KMS-11 (cell line): ENCODE results near the gene CCT8.

Source experiments
- H2AFZ ChIP-seq: fragments of 200-600 bp; sonication (generic); 2 replicates; pipeline ENCODE4 v1.6.1; 2016; ENCODE audit warnings: antibody characterized with exemption, mixed run types, low read depth
- H3K27ac ChIP-seq: fragments of 200-600 bp; sonication (generic); 2 replicates; pipeline ENCODE4 v1.6.1; 2016; ENCODE audit warnings: mild to moderate bottlenecking, mixed run types
- H3K27me3 ChIP-seq: fragments of 200-600 bp; sonication (generic); 2 replicates; pipeline ENCODE4 v1.6.1; 2017; ENCODE audit warnings: mild to moderate bottlenecking, low read depth, mixed run types, moderate library complexity; ENCODE audit not compliant: insufficient read depth
- H3K36me3 ChIP-seq: fragments of 200-600 bp; sonication (generic); 2 replicates; pipeline ENCODE4 v1.6.1; 2017; ENCODE audit warnings: mild to moderate bottlenecking, mixed run types; ENCODE audit not compliant: insufficient read depth
- H3K4me1 ChIP-seq: fragments of 200-600 bp; sonication (generic); 2 replicates; pipeline ENCODE4 v1.6.1; 2016; ENCODE audit warnings: mild to moderate bottlenecking, low read depth, mixed run types; ENCODE audit not compliant: poor library complexity, severe bottlenecking
- H3K4me2 ChIP-seq: fragments of 200-600 bp; sonication (generic); 2 replicates; pipeline ENCODE4 v1.7.0; 2016; ENCODE audit warnings: mild to moderate bottlenecking, mixed run types
- H3K4me3 ChIP-seq: fragments of 200-600 bp; sonication (generic); IDR thresholded peaks from 2 replicates; pipeline ENCODE4 v1.6.1; 2017; ENCODE audit warnings: low read depth, low read length, mixed read lengths; ENCODE audit not compliant: insufficient read depth
- H3K79me2 ChIP-seq: fragments of 200-600 bp; sonication (generic); 2 replicates; pipeline ENCODE4 v1.6.1; 2016; ENCODE audit warnings: low read depth, mixed run types; ENCODE audit not compliant: insufficient read depth
- H3K9ac ChIP-seq: fragments of 200-600 bp; sonication (generic); 2 replicates; pipeline ENCODE4 v1.6.1; 2016; ENCODE audit warnings: mild to moderate bottlenecking, mixed run types
- H4K20me1 ChIP-seq: fragments of 200-600 bp; sonication (generic); 2 replicates; pipeline ENCODE4 v1.6.1; 2016; ENCODE audit warnings: mild to moderate bottlenecking, mixed run types; ENCODE audit not compliant: insufficient read depth
- TF ChIP-seq, protein P1 (sequence below): fragments of 200-600 bp; sonication (generic); conservative IDR thresholded peaks from 2 replicates; pipeline ENCODE4 v1.6.1; 2017; ENCODE audit warnings: low read depth, mild to moderate bottlenecking, antibody characterized with exemption, low read length, moderate library complexity, mixed read lengths

Gene CCT8

DNA sequence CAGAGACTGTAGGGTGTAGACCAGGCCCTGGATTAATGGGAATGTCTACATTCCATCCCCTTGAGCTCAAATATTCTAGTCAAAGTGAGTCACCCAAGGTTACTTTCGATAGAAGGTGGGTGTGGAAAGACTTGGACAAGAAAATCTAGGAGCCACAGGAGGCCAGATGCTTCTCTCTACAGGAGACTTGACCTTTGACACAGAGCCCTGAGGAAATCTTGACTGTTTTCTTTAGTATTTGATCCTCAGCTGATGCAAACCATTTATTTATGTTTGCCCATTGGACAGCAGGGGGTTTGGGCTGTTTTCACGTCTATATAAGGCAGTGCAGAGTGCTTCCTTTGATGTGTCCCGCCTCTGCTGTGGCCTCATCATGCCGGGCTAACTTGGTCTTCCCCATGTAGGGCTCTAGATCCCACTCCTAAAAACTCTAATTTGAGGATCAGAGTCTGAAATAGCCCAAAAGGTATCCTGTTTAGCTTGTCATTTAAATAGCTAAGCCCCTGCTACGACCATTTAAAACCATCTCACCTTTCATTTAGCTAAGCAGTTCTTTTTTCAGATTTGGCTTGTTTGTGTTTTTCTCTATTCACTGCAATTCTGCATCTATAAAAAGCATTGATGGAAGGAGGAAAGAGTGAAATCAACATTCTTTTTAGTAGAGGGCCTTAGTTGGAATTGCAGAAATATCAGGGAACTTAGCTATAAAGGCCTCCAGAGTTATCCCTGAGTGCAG, 41.5 kb upstream of the CCT8 start:
- TF ChIP-seq, protein P1, sequence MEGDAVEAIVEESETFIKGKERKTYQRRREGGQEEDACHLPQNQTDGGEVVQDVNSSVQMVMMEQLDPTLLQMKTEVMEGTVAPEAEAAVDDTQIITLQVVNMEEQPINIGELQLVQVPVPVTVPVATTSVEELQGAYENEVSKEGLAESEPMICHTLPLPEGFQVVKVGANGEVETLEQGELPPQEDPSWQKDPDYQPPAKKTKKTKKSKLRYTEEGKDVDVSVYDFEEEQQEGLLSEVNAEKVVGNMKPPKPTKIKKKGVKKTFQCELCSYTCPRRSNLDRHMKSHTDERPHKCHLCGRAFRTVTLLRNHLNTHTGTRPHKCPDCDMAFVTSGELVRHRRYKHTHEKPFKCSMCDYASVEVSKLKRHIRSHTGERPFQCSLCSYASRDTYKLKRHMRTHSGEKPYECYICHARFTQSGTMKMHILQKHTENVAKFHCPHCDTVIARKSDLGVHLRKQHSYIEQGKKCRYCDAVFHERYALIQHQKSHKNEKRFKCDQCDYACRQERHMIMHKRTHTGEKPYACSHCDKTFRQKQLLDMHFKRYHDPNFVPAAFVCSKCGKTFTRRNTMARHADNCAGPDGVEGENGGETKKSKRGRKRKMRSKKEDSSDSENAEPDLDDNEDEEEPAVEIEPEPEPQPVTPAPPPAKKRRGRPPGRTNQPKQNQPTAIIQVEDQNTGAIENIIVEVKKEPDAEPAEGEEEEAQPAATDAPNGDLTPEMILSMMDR, result no peak
- Histone ChIP-seq H3K4me2 (no peak overlapping the region), H3K79me2 (no peaks in the 10 kb centered on the region), H4K20me1 (no peaks in the 10 kb centered on the region), H2AFZ (no peak overlapping the region), H3K4me1 (peaks cover 20% of the 10 kb centered on the region), H3K4me3 (no peak overlapping the region), H3K27me3 (no peaks in the 10 kb centered on the region), H3K36me3 (no peaks in the 10 kb centered on the region), H3K9ac (no peak overlapping the region), H3K27ac (no peak overlapping the region)

GRCh38 chr21:29105218-29105617, 31.8 kb upstream of the CCT8 start:
- Histone ChIP-seq H3K4me2 (no peak overlapping the region), H3K4me1 (peaks cover 17% of the 10 kb centered on the region), H3K9ac (no peak overlapping the region), H3K27me3 (no peaks in the 10 kb centered on the region), H3K27ac (no peak overlapping the region), H3K36me3 (no peaks in the 10 kb centered on the region), H2AFZ (no peak overlapping the region), H3K4me3 (no peak overlapping the region), H3K79me2 (no peaks in the 10 kb centered on the region), H4K20me1 (no peaks in the 10 kb centered on the region)
- TF ChIP-seq, protein P1, result no peak

DNA sequence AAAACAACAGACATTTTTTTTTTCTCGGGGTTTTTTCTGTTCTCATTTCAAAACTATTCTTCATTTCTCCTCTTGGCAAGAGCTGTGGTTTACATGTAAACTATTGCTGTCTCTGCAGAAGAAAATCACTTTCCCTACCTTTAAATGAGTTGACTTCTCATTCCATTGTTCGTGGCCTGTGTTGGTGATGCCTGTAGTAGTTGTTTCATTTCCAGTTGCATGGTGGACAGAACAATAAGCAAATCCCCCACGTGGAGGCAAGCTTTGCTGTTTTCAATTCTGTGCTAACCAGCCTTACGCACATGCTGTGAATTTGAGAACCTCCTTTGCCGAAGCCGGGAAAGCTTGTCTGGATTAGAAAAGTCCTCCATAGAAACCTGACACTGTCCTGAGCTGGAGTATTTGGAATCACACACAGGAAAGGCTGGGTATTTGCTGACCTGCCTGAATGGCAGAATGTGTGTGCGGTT, 30.8 kb upstream of the CCT8 start:
- TF ChIP-seq, protein P1, result no peak
- H3K9ac ChIP-seq, result no peak overlapping the region
- H3K79me2 ChIP-seq, result no peaks in the 10 kb centered on the region
- no peaks in the 10 kb centered on the region for H3K27me3 ChIP-seq
- no peaks in the 10 kb centered on the region for H3K36me3 ChIP-seq
- no peak overlapping the region for H2AFZ ChIP-seq
- H3K4me1 ChIP-seq, result peaks cover 17% of the 10 kb centered on the region
- H4K20me1 ChIP-seq, result no peaks in the 10 kb centered on the region
- H3K4me3 ChIP-seq, result no peak overlapping the region
- H3K27ac ChIP-seq, result peak overlapping the region; percentile 25
- H3K4me2 ChIP-seq, result peak overlapping the region; percentile 23; the same call in 1 of the 2 replicates

DNA sequence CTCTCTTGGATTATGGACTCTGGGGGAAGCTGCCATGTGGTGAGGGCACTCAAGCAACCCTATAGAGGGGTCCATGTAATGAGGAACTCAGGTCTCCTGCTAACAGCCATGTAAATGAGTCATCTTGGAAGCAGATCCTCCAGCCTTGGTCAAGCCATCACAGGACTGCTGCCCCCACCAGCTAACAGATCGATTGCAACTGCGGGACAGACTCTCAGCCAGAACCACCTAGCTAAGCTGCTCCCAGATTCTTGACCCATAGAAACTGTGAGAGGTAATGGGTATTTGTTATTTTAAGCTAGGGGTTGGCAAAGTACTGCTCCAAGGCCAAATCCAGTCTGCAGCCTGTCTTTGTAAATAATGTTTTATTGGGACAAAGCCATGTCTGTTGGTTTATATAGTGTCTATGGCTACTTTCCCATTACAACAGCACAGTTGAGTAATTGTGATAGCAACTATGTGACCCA, 29.4 kb upstream of the CCT8 start:
- Histone ChIP-seq H3K79me2 (no peaks in the 10 kb centered on the region), H3K36me3 (no peaks in the 10 kb centered on the region), H3K4me1 (peaks cover 17% of the 10 kb centered on the region), H4K20me1 (no peaks in the 10 kb centered on the region), H3K27ac (no peak overlapping the region), H3K4me3 (no peak overlapping the region), H3K9ac (no peak overlapping the region), H2AFZ (no peak overlapping the region), H3K4me2 (no peak overlapping the region), H3K27me3 (no peaks in the 10 kb centered on the region)
- TF ChIP-seq, protein P1, result no peak
